Testis (tissue), 3 donors: Measurements from ENCODE around the gene KLHDC7B. TPM values are rescaled to one million over a fixed set of nuclear protein-coding genes. Genes with fewer than 3 reads are reported as not detected.

Source experiments
- DNase-seq: peaks from one replicate; pipeline ENCODE4 v3.0.0-alpha.2; 2019
- H3K27ac ChIP-seq, 2 donors: fragments of 200-600 bp; sonication (generic); one replicate each; pipeline ENCODE4 v1.5.1; 2019
- H3K27me3 ChIP-seq: fragments of 200-600 bp; sonication (generic); one replicate; pipeline ENCODE4 v1.5.1; 2019
- H3K36me3 ChIP-seq: fragments of 200-600 bp; sonication (generic); one replicate; pipeline ENCODE4 v1.5.1; 2017; ENCODE audit warnings: low read depth; ENCODE audit errors: missing control alignments
- H3K4me1 ChIP-seq: fragments of 200-600 bp; sonication (generic); one replicate; pipeline ENCODE4 v1.5.1; 2019
- H3K4me3 ChIP-seq, 2 donors: fragments of 200-600 bp; sonication (generic); one replicate each; pipeline ENCODE4 v1.5.1; 2017 to 2019
- H3K9me3 ChIP-seq: fragments of 200-600 bp; sonication (generic); one replicate; pipeline ENCODE4 v1.5.1; 2017
- CTCF ChIP-seq, 3 experiments: fragments of 450-650 bp in 2 of 3; fragments of 200-600 bp in 1 of 3; sonication (generic) in 1 of 3; IDR thresholded peaks; one replicate each; pipeline ENCODE4 v1.5.1; 2016 to 2019; ENCODE audit warnings: antibody characterized with exemption in 3 of 3, mild to moderate bottlenecking in 2 of 3, moderate library complexity in 1 of 3
- POLR2A ChIP-seq: fragments of 450-650 bp; IDR thresholded peaks from one replicate; pipeline ENCODE4 v1.6.1; 2017; ENCODE audit warnings: antibody characterized with exemption, mild to moderate bottlenecking, moderate library complexity
- WGBS, 2 donors: methylation state at CpG; one replicate each; pipeline ENCODE4 v1.1.5; 2018; 5-methylcytosine and 5-hydroxymethylcytosine counted together
- intact Hi-C: fragments of 100-400 bp; cut with DNase I; formaldehyde crosslinking; loops from one replicate; pipeline ENCODE4 v1.15.1; 2023; ENCODE audit warnings: low total_unique reads
- polyA plus RNA-seq: library from polyadenylated mRNA; stranded (reverse); fragments of 350-450 nt; fragmentation: Illumina TruSeq; extraction: RNeasy Lipid Tissue Mini Kit (QIAGEN cat#74804); gene quantifications from one replicate; pipeline ENCODE4 v1.2.3, GENCODE V29; 2014; ENCODE audit warnings: low read depth, low replicate concordance; ENCODE audit not compliant: insufficient read depth
- total RNA-seq, 2 donors: library from RNA; depleted of rRNA; stranded (reverse); fragments of >200 nt; gene quantifications; one replicate each; pipeline ENCODE4 v1.2.3, GENCODE V29; 2016

Gene KLHDC7B
- total and polyA plus RNA-seq, 3 donors from 2014 or later = 0.24 to 0.93 (median 0.51) TPM

DNA sequence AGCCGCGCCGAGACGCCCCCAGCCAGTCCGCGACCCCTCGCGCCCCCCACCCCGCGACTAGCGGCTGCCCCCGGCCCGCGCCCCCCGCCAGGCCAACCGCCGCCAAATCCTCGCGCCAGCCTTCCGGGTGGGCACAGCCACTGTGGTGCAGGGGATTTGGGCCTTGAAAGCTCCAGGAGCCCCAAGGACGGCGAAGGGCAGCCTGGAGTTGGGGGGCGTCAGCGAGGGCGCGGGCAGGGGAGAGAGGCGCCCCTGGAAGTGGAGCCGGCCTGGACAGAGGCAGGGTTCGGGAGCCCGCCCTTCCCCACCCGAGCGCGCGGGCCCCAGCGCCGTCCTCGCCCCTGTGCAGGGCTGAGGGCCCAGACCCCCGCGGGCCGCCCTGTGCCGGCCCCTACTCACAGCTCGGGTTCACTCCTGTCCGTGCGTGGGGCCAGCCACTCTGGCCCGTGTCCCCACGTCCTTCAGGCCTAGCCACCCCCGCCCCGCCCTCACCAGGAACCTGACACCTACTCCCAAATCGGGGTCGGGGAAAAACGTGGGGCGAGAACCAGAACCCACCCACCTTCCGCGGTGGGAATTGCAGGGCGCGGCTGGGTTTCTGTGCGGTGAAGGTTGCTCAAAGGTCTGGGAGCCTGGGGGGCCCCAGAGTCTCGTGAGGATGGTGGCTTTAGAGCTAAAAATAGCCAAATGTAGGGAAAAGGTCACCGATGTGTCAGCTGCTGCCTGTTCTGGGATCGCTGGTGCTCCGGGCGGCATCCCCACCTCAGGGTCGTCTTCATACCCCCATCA is 32.5 kb downstream of the KLHDC7B start, which contains the start of gene CPT1B:
Gene CPT1B, minus strand, starts transcription at position 441 of the 789 bp plus-strand sequence. CDS start 512 bp downstream, outside the sequence.
- Histone ChIP-seq H3K4me1 (peaks cover 17% of the 10 kb centered on the region), H3K4me3 (peak within 1 kb of the TSS in 1 of 2 donors; percentile 21), H3K9me3 (no peaks in the 10 kb centered on the region), H3K36me3 (no peaks in the 10 kb centered on the region), H3K27me3 (no peaks in the 10 kb centered on the region), H3K27ac (no peak within 1 kb of the TSS)
- 26 to 36% methylated on average over 19 to 60 of the region's 63 CpGs for WGBS, 2 donors
- intact Hi-C loops = no loop called here
- DNase-seq = no peak
- TF ChIP-seq POLR2A (no peak), CTCF (IDR thresholded peaks at IDR 0.05) (no peak)

DNA sequence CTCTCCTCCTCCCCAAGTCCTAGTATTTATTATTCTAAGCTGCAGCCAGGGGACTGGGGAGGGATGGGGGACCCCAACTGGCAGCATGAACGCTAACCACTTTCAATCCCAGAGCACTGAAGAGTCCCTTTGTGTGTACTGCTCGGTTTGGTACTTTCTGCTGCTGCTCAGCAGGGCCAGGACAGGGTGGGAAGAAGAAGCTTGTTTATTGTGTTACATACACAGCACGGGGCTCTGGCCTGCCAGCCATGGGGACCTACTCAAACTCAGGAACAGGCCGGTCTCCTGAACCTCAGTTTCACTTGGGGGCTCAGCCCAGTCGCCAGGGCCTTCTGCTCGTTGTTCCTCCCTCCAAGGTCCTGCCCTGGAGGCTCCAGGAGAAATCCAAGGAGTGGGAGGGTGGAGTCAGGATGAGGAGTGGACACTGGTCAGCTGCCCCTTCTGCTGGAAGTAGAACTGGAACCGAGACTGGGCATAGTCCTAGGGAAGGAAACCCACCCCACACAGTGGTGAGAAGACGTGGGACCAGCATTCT is 33.1 kb downstream of the KLHDC7B start:
- H3K4me1 ChIP-seq = peaks cover 22% of the 10 kb centered on the region
- no peak overlapping the region for H3K4me3 ChIP-seq
- TF ChIP-seq CTCF (IDR thresholded peaks at IDR 0.05) (no peak), POLR2A (no peak)
- no peaks in the 10 kb centered on the region for H3K36me3 ChIP-seq
- H3K9me3 ChIP-seq = no peaks in the 10 kb centered on the region
- no peak for DNase-seq
- 58 to 71% methylated on average over 8 of the region's 8 CpGs for WGBS, 2 donors
- H3K27me3 ChIP-seq = no peaks in the 10 kb centered on the region
- H3K27ac ChIP-seq = no peak overlapping the region
- intact Hi-C loops = no loop called here

GRCh38 chr22:50579752-50580151 is 34.1 kb downstream of the KLHDC7B start:
- 92 to 93% methylated on average over 4 of the region's 4 CpGs for WGBS, 2 donors
- Histone ChIP-seq H3K9me3 (no peaks in the 10 kb centered on the region), H3K27ac (no peak overlapping the region), H3K4me3 (no peak overlapping the region), H3K36me3 (no peaks in the 10 kb centered on the region), H3K27me3 (no peaks in the 10 kb centered on the region), H3K4me1 (peaks cover 23% of the 10 kb centered on the region)
- intact Hi-C loops = no loop called here
- TF ChIP-seq POLR2A (no peak), CTCF (IDR thresholded peaks at IDR 0.05) (no peak)
- DNase-seq = no peak

DNA sequence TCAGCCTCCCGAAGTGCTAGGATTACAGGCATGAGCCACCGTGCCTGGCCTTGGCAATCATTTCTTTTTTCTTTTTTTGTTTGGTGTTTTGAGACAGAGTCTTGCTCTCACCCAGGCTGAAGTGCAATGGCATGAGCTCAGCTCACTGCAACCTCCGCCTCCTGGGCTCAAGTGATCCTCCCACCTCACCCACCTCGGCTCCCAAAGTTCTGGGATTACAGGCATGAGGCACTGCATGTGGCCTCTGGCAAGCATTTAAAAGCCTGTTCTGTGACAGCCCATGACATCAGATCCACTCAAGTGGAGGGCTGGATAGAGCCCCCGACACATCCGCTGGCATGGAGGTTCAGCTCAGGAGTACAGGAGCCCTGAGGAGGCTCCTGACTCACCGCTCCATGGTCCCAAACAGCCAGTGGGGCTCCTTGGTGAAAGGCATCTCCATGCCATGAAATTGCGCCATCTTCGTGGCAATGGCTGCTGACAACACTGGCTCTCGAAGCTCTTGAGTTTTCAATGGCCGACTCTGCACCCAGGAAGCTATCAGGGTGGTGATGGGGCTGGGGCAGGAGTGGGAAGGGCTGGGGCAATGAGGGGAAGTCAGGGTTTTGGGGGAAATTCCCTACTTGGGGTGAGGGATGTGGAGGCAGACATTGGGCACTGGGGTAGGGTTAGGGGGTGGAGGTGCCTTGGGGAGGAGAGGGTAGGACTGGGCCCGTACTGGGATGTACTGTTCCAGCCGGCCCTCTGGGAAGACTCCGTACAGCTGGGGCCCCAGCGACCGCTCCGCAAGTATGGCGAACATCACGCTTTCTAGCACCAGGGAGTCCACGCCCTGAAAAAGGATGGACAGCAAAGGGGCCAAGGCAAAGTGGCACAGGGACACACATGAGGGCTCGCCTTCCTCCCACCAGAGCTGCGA is 35.6 kb downstream of the KLHDC7B start:
- peaks cover 23% of the 10 kb centered on the region for H3K4me1 ChIP-seq
- DNase-seq = no peak
- H3K4me3 ChIP-seq = peak overlapping the region; percentile 81 to 97
- H3K36me3 ChIP-seq = no peaks in the 10 kb centered on the region
- H3K9me3 ChIP-seq = no peaks in the 10 kb centered on the region
- H3K27ac ChIP-seq = peak overlapping the region in 1 of 2 donors; percentile 96
- 84% methylated on average over 19 to 22 of the region's 22 CpGs for WGBS, 2 donors
- no peaks in the 10 kb centered on the region for H3K27me3 ChIP-seq
- intact Hi-C loops = no loop called here
- TF ChIP-seq POLR2A (no peak), CTCF (IDR thresholded peaks at IDR 0.05) (no peak)
